ENCODE results near the gene AHSP. TPM values are rescaled to one million over a fixed set of nuclear protein-coding genes. Genes with fewer than 3 reads are reported as not detected.
"Not testable (repeated sequence)": the region's sequence is repeated elsewhere in the genome, so short reads cannot be mapped to it uniquely, and the experiment has no call there.

AHSP gene
- total RNA-seq, 1 donor from 2014 or later, result 111 TPM

DNA sequence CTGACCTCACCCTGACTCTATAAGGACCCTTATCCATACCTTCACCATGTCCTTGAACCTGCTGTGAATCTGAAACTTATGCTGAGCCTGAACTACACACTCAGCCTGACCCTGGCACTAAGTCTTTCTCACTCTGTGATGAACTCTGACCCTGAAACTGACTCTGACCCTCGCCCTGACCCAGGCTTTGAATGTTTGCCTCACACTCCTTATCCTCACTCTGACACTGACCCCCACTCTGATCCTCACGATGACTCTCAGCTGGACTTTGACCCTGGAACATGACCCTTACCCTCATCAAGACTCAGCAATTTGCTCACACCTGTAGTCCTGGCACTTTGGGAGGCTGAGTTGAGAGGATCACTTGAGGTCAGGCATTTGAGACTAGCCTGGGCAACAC lies 4.4 kb downstream of the AHSP start:
- DNase-seq, result no peak

DNA sequence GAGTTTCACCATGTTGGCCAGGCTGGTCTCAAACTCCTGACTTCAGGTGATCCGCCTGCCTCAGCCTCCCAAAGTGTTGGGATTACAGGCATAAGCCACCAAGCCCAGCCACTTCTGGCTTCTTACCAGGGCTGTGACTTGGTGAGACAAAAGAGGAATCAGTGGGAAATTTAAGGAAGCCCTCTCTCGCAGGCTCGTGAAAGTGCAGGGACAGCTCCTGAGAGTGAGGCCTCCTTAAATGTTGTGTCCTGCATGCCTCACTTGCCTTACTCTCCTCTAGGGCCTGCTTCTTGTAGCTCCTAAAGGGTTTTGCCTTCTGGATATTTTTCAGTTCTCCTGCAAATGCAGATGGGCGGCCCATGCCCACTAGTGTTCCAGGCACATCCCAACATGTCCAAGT lies 5.2 kb downstream of the AHSP start:
- DNase-seq, result no peak

DNA sequence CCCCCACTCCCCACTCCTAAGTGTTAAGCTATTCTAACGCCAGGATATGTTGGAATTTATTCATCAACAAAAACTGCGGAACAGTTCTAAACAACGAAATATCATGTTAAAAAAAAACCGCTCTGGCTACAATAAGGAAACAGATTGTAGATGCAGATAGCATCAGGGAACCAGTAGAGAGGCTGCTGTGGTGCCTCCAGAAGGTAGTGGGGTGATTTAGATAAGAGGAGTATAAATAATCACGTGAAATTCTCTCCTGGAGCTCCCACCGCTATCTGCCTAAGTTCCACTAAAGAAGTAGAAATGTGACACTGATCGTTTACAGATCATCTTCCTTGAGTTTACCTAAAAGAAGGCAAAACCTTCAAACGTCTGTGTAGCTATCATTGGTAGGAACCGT lies 8.0 kb downstream of the AHSP start:
- DNase-seq, result no peak

DNA sequence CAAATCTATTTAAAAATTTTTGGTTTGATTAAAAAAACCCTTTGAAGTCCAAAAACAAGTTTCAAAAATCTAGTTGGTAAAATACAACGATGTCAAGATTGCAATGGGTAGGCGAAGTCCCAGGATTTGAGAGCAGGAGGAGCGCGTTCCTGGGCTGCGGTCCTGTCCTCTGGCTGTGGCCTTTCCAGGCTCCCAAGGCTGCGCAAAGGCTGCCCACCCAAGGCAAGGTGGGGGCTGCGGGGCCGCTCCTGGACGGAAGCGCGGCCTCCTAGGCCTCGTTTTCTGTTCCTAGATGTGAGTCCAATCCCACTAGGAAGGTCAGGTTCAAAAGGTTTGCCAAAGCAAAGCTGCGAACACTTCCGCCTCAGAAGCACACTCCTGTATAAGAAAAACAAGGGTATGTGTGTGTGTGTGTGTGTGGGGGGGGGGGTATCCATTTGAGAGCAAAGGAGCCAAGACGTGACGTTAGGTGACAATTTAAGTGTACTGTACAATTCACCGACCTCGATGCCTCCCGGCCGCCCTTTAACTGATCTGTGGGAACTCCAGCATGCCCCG lies 9.2 kb downstream of the AHSP start:
- DNase-seq, result no peak

DNA sequence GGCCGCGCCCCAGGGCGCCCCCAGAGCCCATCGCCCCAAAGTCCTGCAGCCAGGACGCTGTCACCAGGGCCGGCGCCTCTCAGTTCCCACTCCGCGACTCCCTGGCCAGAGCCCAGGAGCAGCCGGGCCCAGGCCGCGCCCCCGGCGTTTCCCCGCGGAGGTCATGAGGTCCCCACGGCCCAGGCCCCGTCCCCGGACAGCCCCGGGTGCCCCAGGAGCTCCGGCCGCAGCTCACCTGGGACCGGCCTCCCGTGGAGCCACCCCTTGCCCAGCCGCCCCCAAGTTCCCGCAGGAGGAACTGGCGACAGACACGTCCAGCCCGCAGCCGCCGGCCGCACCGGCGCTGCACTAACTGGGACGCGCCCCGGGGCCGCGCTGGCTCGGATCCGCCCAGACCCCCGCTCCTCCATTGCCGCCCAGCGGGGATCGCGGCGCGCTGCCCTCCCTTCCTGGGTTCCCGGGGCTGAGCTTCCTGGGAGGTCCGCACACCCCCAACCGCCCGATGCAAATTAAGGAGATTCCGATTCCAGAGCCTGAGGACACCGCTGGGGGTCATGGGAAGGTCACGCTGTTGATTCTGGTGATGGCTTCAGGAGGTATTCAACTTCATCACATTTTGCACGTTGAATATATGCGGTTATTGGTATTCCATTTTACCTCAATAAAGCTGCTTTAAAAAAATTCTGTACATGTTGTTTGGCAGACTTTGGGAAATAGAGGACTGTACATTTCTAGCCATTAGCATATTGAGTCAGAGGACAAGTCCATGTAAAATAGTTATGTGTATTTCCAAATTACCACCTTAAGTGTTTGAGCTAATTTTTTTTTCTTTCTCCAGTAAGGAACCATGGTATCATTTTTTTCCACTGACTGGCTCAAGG lies 9.9 kb downstream of the AHSP start:
- no peak for DNase-seq

DNA sequence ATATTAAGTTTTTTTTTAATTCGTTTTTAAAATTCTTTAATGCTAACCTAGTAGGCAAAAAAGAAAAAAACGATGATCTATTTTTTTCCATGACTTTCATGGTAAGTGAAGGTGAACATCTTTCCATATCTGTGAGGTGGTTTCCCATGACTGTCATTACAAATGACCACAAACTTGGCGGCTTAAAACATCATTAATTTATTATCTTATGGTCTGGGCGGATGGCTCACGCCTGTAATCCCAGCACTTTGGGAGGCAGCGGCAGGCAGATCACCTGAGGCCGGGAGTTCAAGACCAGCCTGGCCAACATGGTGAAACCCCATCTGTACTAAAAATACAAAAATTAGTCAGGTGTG lies 10.5 kb downstream of the AHSP start:
- not testable (repeated sequence) for DNase-seq

DNA sequence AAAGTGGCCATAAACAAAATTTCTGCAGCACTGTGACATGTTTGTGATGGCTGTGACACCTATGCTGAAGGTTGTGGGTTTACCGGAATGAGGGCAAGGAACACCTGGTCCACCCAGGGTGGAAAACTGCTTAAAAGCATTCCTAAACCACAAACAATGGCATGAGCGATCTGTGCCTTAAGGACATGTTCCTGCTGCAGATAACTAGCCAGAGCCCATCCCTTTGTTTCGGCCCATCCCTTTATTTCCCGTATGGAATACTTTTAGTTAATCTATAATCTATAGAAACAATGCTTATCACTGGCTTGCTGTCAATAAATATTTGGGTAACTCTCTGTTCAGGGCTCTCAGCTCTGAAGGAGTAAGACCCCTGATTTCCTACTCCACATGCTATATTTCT lies 12.1 kb downstream of the AHSP start:
- not testable (repeated sequence) for DNase-seq

DNA sequence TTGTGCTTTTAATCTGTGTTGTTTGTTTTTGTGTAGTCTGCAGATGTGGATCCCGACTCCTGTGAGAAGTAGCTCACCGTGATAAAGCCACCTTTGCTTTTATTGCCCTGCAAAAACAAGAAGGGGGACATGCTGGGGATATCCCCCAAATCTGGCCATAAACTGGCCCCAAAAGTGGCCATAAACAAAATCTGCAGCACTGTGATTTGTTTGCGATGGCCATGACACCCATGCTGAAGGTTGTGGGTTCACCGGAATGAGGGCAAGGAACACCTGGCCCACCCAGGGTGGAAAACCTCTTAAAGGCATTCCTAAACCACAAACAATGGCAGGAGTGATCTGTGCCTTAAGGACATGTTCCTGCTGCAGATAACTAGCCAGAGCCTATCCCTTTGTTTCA lies 15.1 kb downstream of the AHSP start:
- DNase-seq, result no peak

DNA sequence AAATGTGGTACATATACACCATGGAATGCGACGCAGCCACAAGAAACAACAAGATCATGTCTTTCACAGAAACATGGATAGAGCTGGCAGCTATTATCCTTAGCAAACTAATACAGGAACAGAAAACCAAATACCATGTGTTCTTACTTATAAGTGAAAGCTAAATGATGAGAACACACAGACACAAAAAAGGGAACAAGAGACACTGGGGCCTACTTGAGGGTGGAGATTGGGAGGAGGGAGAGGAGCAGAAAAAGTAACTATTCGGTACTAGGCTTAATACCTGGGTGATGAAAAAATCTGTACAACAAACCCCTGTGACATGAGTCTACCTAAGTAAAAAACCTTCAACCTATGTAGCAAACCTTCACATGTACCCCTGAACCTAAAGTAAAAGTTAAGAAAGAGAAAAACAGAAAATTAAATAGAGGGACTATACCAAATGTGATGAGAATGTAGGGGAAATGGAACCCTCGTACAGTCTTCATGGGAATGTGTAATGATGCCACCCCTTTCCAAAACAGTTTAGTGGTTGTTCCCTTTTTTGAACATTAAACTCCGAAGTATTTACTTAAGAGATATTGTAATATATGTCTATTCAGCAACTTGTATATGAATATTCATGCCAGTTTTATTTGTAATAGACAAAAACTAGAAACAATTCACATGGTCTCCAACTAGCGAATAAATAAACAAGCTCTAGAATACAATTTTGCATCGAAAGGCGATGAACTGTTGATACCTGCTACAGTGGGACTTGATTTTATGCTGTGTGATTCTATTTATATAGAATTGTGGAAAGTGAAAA lies 33.9 kb downstream of the AHSP start:
- peak; percentile 45 for DNase-seq

DNA sequence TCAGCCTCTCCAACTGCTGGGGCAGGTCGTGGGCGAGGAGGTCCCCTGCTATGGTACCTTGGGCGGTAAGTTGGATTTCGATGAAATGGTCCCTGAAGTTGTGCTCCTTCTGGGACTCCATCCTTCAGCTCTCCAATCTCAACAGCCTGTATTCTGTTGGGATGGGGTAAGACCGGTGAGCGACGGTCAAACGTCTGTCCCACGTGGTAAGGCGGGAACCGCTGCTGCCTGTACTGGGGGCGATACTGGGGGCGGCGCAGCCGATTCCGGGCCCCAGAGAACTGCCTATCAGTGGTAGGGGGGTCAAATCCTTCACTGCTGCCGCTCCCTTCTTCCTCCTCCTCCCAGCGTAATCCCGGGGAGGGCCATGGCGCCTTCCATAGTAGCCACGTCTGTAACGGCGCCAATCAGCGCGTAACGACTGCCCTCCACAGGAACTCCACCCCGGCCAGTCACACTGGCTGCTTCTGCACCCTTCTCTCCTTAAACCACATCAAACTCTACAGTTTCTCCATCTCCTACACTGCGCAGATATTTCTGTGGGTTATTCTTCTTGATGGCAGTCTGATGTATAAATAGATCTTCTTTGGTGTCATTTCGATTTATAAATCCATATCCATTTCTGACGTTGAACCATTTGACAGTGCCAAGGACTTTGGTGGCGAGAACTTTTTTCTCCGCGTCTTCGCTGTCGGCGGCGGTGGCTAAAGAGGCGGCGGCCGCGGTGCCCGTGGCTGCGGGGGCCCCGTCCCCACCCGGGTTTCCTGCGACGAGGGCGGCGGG lies 41.1 kb downstream of the AHSP start:
- no peak for DNase-seq

DNA sequence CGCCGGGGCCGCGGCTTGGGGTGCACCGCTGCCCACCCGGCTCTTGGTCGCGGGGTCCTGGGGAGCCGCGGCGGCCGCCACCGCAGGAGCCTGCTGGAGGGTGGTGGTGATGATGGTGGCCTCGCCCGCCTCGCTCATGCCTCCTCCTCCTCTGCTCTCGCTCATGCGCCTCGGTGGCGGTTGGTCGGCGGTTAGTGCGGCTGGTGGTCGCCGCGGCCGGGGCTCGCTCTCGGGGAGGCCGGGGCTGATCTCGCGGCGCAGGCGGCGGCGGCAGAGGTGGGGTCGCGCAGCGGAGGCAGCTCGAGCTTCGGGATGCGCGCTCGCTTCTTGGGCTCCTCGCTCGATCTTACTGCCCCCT lies 41.6 kb downstream of the AHSP start:
- no peak for DNase-seq

DNA sequence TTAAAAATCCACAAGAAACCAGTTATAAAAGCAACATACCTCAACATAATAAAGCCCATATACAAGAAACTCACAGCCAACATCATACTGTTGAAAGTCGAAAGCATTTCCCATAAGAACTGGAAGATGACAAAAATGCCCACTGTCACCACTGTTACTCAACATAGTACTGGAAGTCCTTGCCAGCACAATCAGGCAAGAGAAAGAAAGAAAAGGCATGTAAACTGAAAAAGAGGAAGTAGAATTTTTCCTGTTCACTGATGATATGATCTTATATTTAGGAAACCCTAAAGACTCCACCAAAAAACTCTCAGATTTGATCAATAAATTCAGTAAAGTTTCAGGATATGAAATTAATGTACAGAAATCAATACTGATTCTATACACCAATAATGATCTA lies 45.1 kb downstream of the AHSP start:
- no peak for DNase-seq

DNA sequence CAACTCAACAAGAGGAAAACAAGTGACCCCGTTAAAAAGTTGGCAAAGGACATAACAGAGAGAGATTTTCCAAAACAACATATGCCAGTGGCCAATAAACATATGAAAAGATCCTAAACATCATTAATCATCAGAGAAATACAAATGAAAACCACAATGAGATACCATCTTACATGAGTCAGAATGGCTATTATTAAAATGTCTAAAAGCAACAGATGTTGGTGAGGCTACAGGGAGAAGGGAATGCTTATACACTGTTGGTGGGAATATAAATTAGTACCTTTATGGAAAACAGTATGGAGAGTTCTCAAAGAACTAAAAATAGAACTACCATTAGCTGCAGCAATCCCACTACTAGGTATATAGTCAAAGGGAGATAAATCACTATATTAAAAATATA lies 46.5 kb downstream of the AHSP start:
- not testable (repeated sequence) for DNase-seq

DNA sequence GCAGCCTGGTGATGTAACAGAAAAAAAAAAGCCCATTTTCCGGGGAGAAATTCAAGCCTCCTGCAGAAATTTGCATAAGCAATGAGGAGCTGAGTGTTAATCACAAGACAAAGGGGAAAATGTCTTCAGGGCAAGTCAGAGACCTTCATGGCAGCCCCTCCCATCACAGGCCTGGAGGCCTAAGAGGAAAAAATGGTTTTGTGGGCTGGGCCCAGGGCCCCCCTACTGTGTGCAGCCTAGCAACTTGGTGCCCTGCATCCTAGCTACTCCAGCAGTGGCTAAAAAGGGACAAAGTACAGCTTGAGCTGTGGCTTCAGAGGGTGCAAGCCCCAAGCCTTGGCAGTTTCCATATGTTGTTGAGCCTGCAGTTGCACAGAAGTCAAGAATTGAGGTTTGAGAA lies 49.7 kb downstream of the AHSP start:
- no peak for DNase-seq

Other genes with a start within 250 kb of the AHSP start
- gene ITGAX, start 172.7 kb upstream of the AHSP start, total RNA-seq, result 3.3 TPM
- 0.10 TPM for gene ITGAD, start 134.6 kb upstream of the AHSP start, total RNA-seq
- gene COX6A2, start 99.5 kb upstream of the AHSP start, total RNA-seq, result 16.3 TPM
- 0.59 TPM for gene ZNF843, start 85.1 kb upstream of the AHSP start, total RNA-seq
- 3.6 TPM for gene ARMC5, start 68.4 kb upstream of the AHSP start, total RNA-seq
- 20.2 TPM for gene TGFB1I1, start 55.7 kb upstream of the AHSP start, total RNA-seq
- 0.10 TPM for gene SLC5A2, start 44.8 kb upstream of the AHSP start, total RNA-seq
- gene RUSF1, start 19.5 kb upstream of the AHSP start, total RNA-seq, result 33.2 TPM